Osteoblast (primary cell): Measurements from ENCODE around the gene KDM7A. TPM values are rescaled to one million over a fixed set of nuclear protein-coding genes. Genes with fewer than 3 reads are reported as not detected.

Experiments used
- DNase-seq: peaks from one replicate; pipeline ENCODE4 v3.0.0; 2011; ENCODE audit warnings: low spot score, mixed read lengths; ENCODE audit not compliant: insufficient read length; ENCODE audit errors: missing footprints
- H2AFZ ChIP-seq: 2 replicates; pipeline ENCODE4 v1.6.0; 2011; ENCODE audit warnings: mild to moderate bottlenecking, low read length
- H3K27ac ChIP-seq: 2 replicates; pipeline ENCODE4 v1.5.1; 2011; ENCODE audit warnings: mild to moderate bottlenecking, low read depth, low read length, moderate library complexity
- H3K27me3 ChIP-seq: 2 replicates; pipeline ENCODE4 v1.6.0; 2012; ENCODE audit warnings: mild to moderate bottlenecking, control low read depth, inconsistent platforms, low read length, moderate library complexity; ENCODE audit not compliant: insufficient read depth
- H3K36me3 ChIP-seq: 2 replicates; pipeline ENCODE4 v1.5.1; 2011; ENCODE audit warnings: mild to moderate bottlenecking, low read length, control low read depth, moderate library complexity; ENCODE audit not compliant: insufficient read depth
- H3K4me1 ChIP-seq: 2 replicates; pipeline ENCODE4 v1.5.1; 2011; ENCODE audit warnings: mild to moderate bottlenecking, low read length, control low read depth, moderate library complexity; ENCODE audit not compliant: insufficient read depth
- H3K4me2 ChIP-seq: 2 replicates; pipeline ENCODE4 v1.6.0; 2011; ENCODE audit warnings: mild to moderate bottlenecking, low read length; ENCODE audit not compliant: insufficient read depth
- H3K4me3 ChIP-seq: fragments of 200-600 bp; sonication (generic); 3 replicates; pipeline ENCODE4 v1.5.1; 2012; ENCODE audit warnings: mild to moderate bottlenecking, low read length, inconsistent platforms; ENCODE audit not compliant: insufficient read depth
- H3K79me2 ChIP-seq: 2 replicates; pipeline ENCODE4 v1.6.0; 2012; ENCODE audit warnings: mild to moderate bottlenecking, low read length, control low read depth, inconsistent platforms; ENCODE audit not compliant: insufficient read depth
- H3K9me3 ChIP-seq: 2 replicates; pipeline ENCODE4 v1.5.1; 2011; ENCODE audit warnings: low read depth, low read length, control low read depth
- H4K20me1 ChIP-seq: 2 replicates; pipeline ENCODE4 v1.6.0; 2012; ENCODE audit warnings: mild to moderate bottlenecking, low read length, control low read depth; ENCODE audit not compliant: insufficient read depth
- total RNA-seq: library from RNA; depleted of rRNA; stranded (reverse); fragments of >200 nt; gene quantifications from 2 replicates; pipeline ENCODE4 v1.2.3, GENCODE V29; 2012
- TF ChIP-seq, protein P1 (sequence below): IDR thresholded peaks from 2 replicates; pipeline ENCODE4 v1.5.1; 2011; ENCODE audit warnings: mild to moderate bottlenecking, low read depth, low read length, moderate library complexity; ENCODE audit errors: extremely low read depth

Gene KDM7A
- total RNA-seq, 1 donor = 13.4 TPM

- Histone ChIP-seq H3K27me3 (peaks cover 19% of the 10 kb centered on the region), H3K4me2 (peak overlapping the region; percentile 21), H3K36me3 (no peaks in the 10 kb centered on the region), H3K4me1 (peaks cover 3% of the 10 kb centered on the region), H3K27ac (no peak overlapping the region), H4K20me1 (peaks cover 3% of the 10 kb centered on the region), H2AFZ (no peak overlapping the region), H3K4me3 (no peak overlapping the region), H3K79me2 (no peaks in the 10 kb centered on the region), H3K9me3 (no peaks in the 10 kb centered on the region)
- peak; percentile 91 for DNase-seq
- TF ChIP-seq, protein P1, sequence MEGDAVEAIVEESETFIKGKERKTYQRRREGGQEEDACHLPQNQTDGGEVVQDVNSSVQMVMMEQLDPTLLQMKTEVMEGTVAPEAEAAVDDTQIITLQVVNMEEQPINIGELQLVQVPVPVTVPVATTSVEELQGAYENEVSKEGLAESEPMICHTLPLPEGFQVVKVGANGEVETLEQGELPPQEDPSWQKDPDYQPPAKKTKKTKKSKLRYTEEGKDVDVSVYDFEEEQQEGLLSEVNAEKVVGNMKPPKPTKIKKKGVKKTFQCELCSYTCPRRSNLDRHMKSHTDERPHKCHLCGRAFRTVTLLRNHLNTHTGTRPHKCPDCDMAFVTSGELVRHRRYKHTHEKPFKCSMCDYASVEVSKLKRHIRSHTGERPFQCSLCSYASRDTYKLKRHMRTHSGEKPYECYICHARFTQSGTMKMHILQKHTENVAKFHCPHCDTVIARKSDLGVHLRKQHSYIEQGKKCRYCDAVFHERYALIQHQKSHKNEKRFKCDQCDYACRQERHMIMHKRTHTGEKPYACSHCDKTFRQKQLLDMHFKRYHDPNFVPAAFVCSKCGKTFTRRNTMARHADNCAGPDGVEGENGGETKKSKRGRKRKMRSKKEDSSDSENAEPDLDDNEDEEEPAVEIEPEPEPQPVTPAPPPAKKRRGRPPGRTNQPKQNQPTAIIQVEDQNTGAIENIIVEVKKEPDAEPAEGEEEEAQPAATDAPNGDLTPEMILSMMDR = peak; percentile 29
Observed at GRCh38 chr7:140079121-140079536, 97.7 kb downstream of the KDM7A start.

DNA sequence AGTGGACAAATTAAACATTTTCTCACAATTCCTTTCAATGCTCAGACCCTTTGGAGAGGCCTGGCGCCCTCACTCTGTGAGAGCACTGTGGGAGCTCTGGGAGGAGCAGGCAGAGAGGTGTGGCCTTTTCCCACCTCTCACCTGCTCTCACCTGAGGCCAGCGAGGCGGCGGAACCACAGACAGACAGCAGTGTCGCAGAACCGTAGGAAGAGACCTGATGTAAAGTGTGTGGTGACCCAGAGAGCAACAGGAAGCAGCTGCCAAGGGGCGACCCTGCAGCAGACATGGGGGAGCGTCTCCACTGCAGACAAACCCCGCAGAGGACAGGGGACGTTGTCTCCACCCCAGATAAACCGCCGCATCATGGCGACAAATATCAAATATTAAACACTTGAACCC lies 98.4 kb downstream of the KDM7A start:
- Histone ChIP-seq H3K9me3 (no peaks in the 10 kb centered on the region), H3K4me2 (no peak overlapping the region), H3K36me3 (no peaks in the 10 kb centered on the region), H3K79me2 (no peaks in the 10 kb centered on the region), H3K27me3 (peaks cover 22% of the 10 kb centered on the region), H3K4me1 (peaks cover 3% of the 10 kb centered on the region), H3K4me3 (no peak overlapping the region), H4K20me1 (peaks cover 3% of the 10 kb centered on the region), H2AFZ (no peak overlapping the region), H3K27ac (no peak overlapping the region)
- DNase-seq = no peak
- TF ChIP-seq, protein P1 = no peak

GRCh38 chr7:140074780-140075179 lies 102.0 kb downstream of the KDM7A start:
- TF ChIP-seq, protein P1 = no peak
- DNase-seq = no peak

GRCh38 chr7:140070546-140070945 lies 106.2 kb downstream of the KDM7A start:
- Histone ChIP-seq H3K79me2 (no peaks in the 10 kb centered on the region), H3K27ac (no peak overlapping the region), H4K20me1 (no peaks in the 10 kb centered on the region), H3K9me3 (peaks cover 2% of the 10 kb centered on the region), H3K4me1 (no peaks in the 10 kb centered on the region), H3K27me3 (peaks cover 4% of the 10 kb centered on the region), H3K36me3 (no peaks in the 10 kb centered on the region), H3K4me2 (no peak overlapping the region), H2AFZ (no peak overlapping the region), H3K4me3 (no peak overlapping the region)
- TF ChIP-seq, protein P1 = no peak
- no peak for DNase-seq

More at GRCh38 chr7:140074780-140075179, 102.0 kb downstream of the KDM7A start:
- no peak overlapping the region for H3K27ac ChIP-seq
- H3K79me2 ChIP-seq = no peaks in the 10 kb centered on the region
- peaks cover 3% of the 10 kb centered on the region for H3K4me1 ChIP-seq
- H3K36me3 ChIP-seq = no peaks in the 10 kb centered on the region
- H3K4me3 ChIP-seq = no peak overlapping the region
- peaks cover 2% of the 10 kb centered on the region for H3K9me3 ChIP-seq
- H4K20me1 ChIP-seq = peaks cover 3% of the 10 kb centered on the region
- peaks cover 7% of the 10 kb centered on the region for H3K27me3 ChIP-seq
- no peak overlapping the region for H3K4me2 ChIP-seq
- no peak overlapping the region for H2AFZ ChIP-seq
